ENCODE measurements around the gene TOR1AIP2.

- TF ChIP-seq CTCF (IDR thresholded peaks at IDR 0.05; ENCODE audit: insufficient read depth, low read length, poor library complexity, severe bottlenecking) (no peak), EZH2phosphoT487 (conservative IDR thresholded peaks at IDR 0.05; ENCODE audit: low read length) (no peak)
Observed at GRCh38 chr1:179875596-179876299, 1.9 kb downstream of the TOR1AIP2 start.

All from SU-DHL-6 (cell line).